Adrenal gland (tissue), 12 donors: ENCODE data around the gene IGF2. TPM values are rescaled to one million over a fixed set of nuclear protein-coding genes. Genes with fewer than 3 reads are reported as not detected.

Source experiments
- DNase-seq, 7 donors: peaks; one replicate each; pipeline ENCODE4 v3.0.0-alpha.2; 2019 to 2020
- H3K27ac ChIP-seq, 5 donors: fragments of 200-600 bp; sonication (generic) in 4 of 5; 1 replicate in 3 of 5; 2 replicates in 2 of 5; pipeline versions ENCODE4 v1.5.1 to v1.8.0; 2016 to 2020; ENCODE audit warnings: mild to moderate bottlenecking in 1 of 5
- H3K27me3 ChIP-seq: fragments of 200-600 bp; 2 replicates; pipeline ENCODE4 v1.8.0; 2021
- H3K36me3 ChIP-seq, 2 donors: fragments of 200-600 bp; replicated peaks in 1 of 2; 1 replicate in 1 of 2; 2 replicates in 1 of 2; pipeline versions ENCODE4 v1.5.1 to v1.8.0; 2018 to 2022
- H3K4me1 ChIP-seq, 2 donors: fragments of 200-600 bp; replicated peaks in 1 of 2; 1 replicate in 1 of 2; 2 replicates in 1 of 2; pipeline versions ENCODE4 v1.5.1 to v1.8.0; 2018 to 2021
- H3K4me3 ChIP-seq, 4 donors: fragments of 200-600 bp; sonication (generic) in 3 of 4; one replicate each; pipeline ENCODE4 v1.5.1; 2016 to 2018
- H3K9me3 ChIP-seq, 3 donors: fragments of 200-600 bp; sonication (generic) in 1 of 3; replicated peaks in 1 of 3; 1 replicate in 2 of 3; 2 replicates in 1 of 3; pipeline versions ENCODE4 v1.5.1 to v1.8.0; 2016 to 2021
- POLR2A ChIP-seq, 2 donors: fragments of 450-650 bp; IDR thresholded peaks; one replicate each; pipeline ENCODE4 v1.6.1; 2017; ENCODE audit warnings: antibody characterized with exemption in 2 of 2, mild to moderate bottlenecking in 2 of 2, moderate library complexity in 1 of 2
- WGBS, 4 donors: extraction: QIAGEN DNeasy Blood & Tissue Kit in 2 of 4; methylation state at CpG; one replicate each; pipeline versions ENCODE4 v1.1.5 to v1.1.7; 2013 to 2017; 5-methylcytosine and 5-hydroxymethylcytosine counted together
- intact Hi-C, 2 donors: fragments of 100-400 bp; cut with DNase I; formaldehyde crosslinking; loops; one replicate each; pipeline versions ENCODE4 v1.14.1 to v1.15.0; 2022 to 2023
- polyA plus RNA-seq, 3 donors: library from polyadenylated mRNA; stranded (reverse); fragments of 200-250 nt in 2 of 3; fragments of 350-450 nt in 1 of 3; fragmentation: Illumina TruSeq in 1 of 3; extraction: RNeasy Lipid Tissue Mini Kit (QIAGEN cat#74804) in 1 of 3; gene quantifications; one replicate each; pipeline ENCODE4 v1.2.3, GENCODE V29; 2013 to 2014
- total RNA-seq, 9 donors: library from RNA; depleted of rRNA in 4 of 9; stranded (reverse); fragments of >200 nt in 4 of 9; fragments of 120-200 nt in 1 of 9; fragmentation: NEBNext Ultra II Directional in 1 of 9; extraction: Animal tissue kit (Norgen Biotek cat#: 25700) in 1 of 9; gene quantifications; one replicate each; pipeline versions ENCODE4 v1.1.0 to v1.2.4, GENCODE V29; 2013 to 2023
- TF ChIP-seq, protein P1 (sequence below), 6 experiments: fragments of 450-650 bp in 4 of 6; fragments of 200-600 bp in 2 of 6; sonication (generic) in 1 of 6; IDR thresholded peaks; 1 replicate in 5 of 6; 2 replicates in 1 of 6; pipeline versions ENCODE4 v1.5.1 to v1.8.0; 2016 to 2021; ENCODE audit warnings: antibody characterized with exemption in 6 of 6, mild to moderate bottlenecking in 2 of 6, moderate library complexity in 1 of 6
- donor health status: healthy with polysubstance abuse.
- donor health status: Bipolar disorder and iron deficiency.
- donor health status: DM: yes; HTN: yes; CAD: no.
- donor health status: DM: no; HTN: no; CAD: no.
- donor health status: DM: no; HTN: no; CAD: no.
- donor health status: DM: yes; HTN: yes; CAD: no.

Gene IGF2
- total and polyA plus RNA-seq, 12 donors = 41.8 to 693 (median 119) TPM

DNA sequence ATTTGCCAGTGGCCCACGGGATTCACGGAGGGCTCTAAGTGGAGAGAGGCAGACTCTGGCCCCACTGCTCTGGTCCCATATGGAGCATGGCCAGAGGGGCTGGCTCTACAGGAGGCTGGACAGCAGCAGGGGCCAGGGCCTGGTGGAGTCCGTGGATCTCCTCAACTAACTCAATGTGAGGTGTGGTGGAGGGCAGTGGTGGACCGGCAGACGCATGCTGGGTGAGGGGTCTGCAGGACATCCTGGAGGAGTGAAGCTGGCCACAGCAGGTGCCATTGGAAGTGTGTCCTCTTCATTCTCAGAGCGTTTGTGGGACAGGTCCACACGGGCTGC lies 15.6 kb downstream of the IGF2 start:
- peaks cover 13% of the 10 kb centered on the region for H3K27me3 ChIP-seq

DNA sequence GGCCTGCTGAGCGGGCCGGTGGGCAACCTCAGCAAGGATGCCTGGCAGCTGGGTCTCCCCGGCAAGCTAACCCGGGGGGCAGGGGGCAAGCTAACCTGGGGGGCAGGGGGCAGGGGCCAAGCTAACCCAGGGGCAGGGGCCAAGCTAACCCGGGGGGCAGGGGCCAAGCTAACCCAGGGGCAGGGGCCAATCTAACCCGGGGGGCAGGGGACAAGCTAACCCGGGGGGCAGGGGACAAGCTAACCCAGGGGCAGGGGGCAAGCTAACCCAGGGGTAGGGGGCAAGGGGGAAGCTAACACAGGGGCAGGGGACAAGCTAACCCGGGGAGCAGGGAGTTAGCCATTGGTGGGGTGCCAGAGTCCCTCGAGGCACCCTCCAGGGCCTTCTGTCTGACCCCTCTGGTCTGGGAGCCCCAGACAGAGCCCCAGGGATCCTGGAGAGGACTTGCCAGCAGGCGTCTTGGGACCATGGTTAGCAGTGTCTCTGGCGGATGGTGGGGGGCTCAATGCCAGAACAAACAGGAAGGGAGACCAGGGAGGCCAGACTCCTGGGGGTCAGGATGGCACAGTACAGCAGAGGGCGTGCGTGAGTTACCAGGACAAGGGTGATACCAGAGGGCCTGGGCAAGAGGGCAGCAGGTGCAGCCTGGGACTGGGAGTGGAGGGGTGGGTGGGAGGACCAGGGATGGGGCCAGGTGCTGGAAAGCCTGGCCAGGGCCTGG lies 16.1 kb downstream of the IGF2 start:
- Histone ChIP-seq H3K9me3 (no peaks in the 10 kb centered on the region), H3K4me1 (no peaks in the 10 kb centered on the region), H3K36me3 (no peaks in the 10 kb centered on the region), H3K27ac (no peak overlapping the region), H3K27me3 (peaks cover 13% of the 10 kb centered on the region), H3K4me3 (no peak overlapping the region)
- DNase-seq = no peak
- 73 to 83% (median 76%) methylated on average over 6 to 13 of the region's 13 CpGs for WGBS, 4 donors
- intact Hi-C loops = no loop called here
- TF ChIP-seq, protein P1, sequence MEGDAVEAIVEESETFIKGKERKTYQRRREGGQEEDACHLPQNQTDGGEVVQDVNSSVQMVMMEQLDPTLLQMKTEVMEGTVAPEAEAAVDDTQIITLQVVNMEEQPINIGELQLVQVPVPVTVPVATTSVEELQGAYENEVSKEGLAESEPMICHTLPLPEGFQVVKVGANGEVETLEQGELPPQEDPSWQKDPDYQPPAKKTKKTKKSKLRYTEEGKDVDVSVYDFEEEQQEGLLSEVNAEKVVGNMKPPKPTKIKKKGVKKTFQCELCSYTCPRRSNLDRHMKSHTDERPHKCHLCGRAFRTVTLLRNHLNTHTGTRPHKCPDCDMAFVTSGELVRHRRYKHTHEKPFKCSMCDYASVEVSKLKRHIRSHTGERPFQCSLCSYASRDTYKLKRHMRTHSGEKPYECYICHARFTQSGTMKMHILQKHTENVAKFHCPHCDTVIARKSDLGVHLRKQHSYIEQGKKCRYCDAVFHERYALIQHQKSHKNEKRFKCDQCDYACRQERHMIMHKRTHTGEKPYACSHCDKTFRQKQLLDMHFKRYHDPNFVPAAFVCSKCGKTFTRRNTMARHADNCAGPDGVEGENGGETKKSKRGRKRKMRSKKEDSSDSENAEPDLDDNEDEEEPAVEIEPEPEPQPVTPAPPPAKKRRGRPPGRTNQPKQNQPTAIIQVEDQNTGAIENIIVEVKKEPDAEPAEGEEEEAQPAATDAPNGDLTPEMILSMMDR (IDR thresholded peaks at IDR 0.05) = no peak
- no peak for TF ChIP-seq POLR2A (IDR thresholded peaks at IDR 0.05)

More for the DNA sequence above, 15.6 kb downstream of the IGF2 start:
- H3K36me3 ChIP-seq = no peaks in the 10 kb centered on the region
- no peak overlapping the region for H3K4me3 ChIP-seq
- H3K27ac ChIP-seq = no peak overlapping the region
- WGBS, 4 donors = 81 to 100% (median 89%) methylated on average over 4 to 7 of the region's 7 CpGs
- no peaks in the 10 kb centered on the region for H3K9me3 ChIP-seq
- H3K4me1 ChIP-seq = no peaks in the 10 kb centered on the region
- no peak for DNase-seq
- TF ChIP-seq, protein P1 (IDR thresholded peaks at IDR 0.05) = no peak
- no peak for TF ChIP-seq POLR2A (IDR thresholded peaks at IDR 0.05)
- intact Hi-C loops = no loop called here

DNA sequence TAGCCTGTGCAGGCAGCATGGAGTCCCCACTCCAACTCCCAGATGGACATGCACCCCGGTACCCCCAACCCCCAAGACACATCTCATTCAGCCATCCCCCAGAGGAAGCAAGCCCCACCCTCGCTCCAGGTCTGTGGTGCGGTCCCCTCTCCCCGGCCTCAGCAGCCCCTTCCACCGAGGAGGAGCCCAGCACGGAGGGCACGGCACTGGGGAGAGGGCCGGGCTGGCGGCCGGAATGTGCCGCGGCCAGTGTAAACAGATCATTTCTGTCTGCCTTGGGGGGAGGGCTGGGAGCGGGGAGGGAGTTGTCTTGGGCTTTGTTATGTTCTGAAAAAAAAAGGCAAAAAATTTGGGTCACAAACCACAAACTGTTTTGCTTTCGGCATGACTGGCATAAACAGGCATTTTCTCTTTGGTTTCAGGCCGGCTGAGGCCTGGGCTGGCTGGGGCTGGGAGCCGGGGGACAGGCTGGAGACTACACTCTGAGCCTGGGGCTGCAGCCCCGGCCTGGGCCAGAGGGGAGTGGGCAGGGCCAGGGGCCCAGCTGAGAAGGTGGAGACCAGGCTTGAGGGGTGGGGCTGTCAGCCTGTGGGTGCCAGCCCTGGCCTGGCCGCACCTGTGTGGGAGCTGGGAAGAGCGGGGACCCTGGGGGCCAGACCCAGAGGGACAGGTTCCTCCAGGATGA lies 16.8 kb downstream of the IGF2 start:
- Histone ChIP-seq H3K4me3 (no peak overlapping the region), H3K4me1 (no peaks in the 10 kb centered on the region), H3K27me3 (peaks cover 13% of the 10 kb centered on the region), H3K27ac (no peak overlapping the region), H3K9me3 (peaks cover 0 to 2% (median 0%) of the 10 kb centered on the region in 3 donors), H3K36me3 (no peaks in the 10 kb centered on the region)
- no peak for DNase-seq
- WGBS, 4 donors = 41 to 68% (median 61%) methylated on average over 4 to 19 of the region's 19 CpGs
- intact Hi-C loops = no loop called here
- TF ChIP-seq, protein P1 (IDR thresholded peaks at IDR 0.05) = no peak
- TF ChIP-seq POLR2A (IDR thresholded peaks at IDR 0.05) = no peak

DNA sequence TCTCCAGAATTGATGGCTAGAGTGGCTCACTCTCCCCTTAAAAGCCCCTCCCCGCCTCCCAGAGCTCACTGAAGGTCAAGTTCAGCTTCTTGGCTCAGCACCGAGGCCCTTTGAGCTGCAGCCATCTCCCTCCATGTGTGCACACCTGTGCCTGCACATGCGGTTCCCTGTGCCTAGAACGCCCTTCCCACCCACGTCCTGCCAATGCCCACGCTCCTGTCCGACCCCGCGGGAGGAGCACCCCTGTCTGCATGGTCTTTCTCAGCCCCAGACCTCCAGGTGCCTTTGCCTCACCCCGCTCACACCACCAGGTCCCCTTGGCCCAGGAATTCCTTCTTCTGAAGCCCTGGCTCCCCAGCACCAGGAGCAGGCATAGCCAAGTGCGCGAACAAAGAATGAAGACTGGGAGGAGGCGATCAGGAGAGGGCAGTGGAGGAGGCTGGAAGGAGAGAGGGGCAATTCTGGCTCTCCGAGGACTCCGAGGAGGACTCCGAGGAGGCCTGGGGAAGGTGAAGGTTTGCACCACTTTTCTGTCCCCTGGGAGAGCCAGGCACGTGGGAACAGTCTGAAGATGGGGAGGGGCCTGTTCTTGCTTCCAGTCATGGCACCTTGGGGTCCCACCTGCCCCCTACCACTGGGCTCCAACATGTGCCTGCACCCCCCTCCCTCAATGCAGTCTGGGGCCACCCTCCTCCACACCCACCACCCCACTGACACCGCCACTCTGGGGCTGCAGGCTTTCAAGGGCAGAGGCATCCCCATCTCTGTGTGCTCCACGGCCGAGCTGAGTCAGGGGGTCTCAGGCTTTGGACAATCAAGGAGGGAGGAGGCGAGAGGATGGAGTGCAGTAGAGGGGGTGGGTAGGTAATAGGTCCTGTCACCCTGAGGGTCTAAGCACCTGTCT lies 17.7 kb downstream of the IGF2 start:
- Histone ChIP-seq H3K9me3 (peaks cover 0 to 5% (median 0%) of the 10 kb centered on the region in 3 donors), H3K4me1 (no peaks in the 10 kb centered on the region), H3K27me3 (peaks cover 13% of the 10 kb centered on the region), H3K36me3 (no peaks in the 10 kb centered on the region), H3K27ac (no peak overlapping the region), H3K4me3 (no peak overlapping the region)
- 74 to 85% (median 76%) methylated on average over 19 to 21 of the region's 21 CpGs for WGBS, 4 donors
- no peak for DNase-seq
- TF ChIP-seq, protein P1 (IDR thresholded peaks at IDR 0.05) = no peak
- TF ChIP-seq POLR2A (IDR thresholded peaks at IDR 0.05) = no peak
- intact Hi-C loops = no loop called here
